Measurements from ENCODE around the gene HDAC2. TPM values are rescaled to one million over a fixed set of nuclear protein-coding genes. Genes with fewer than 3 reads are reported as not detected.
A peak's percentile ranks its signal among the peaks of the same experiment; 100 is the strongest.
"Not testable (repeated sequence)": the region's sequence is repeated elsewhere in the genome, so short reads cannot be mapped to it uniquely, and the experiment has no call there.

Gene HDAC2
- 25.6 TPM for total RNA-seq (2013)
- polyA plus RNA-seq = 10 to 100 TPM; 29.6 to 67.7 (median 54.6) TPM
- polyA minus RNA-seq = 7.2 and 9.2 TPM in 2 replicates
- 22.4 to 79.4 (median 37.2) reads per million in 11 experiments for total RNA-seq

- H2AFZ ChIP-seq (ENCODE audit: insufficient read depth, low read depth, low read length, poor library complexity, severe bottlenecking) = peak within 1 kb of the TSS; percentile 97
- 0% methylated on average over 65 of the region's 82 CpGs for WGBS (ENCODE audit: insufficient coverage)
- no peaks in the 10 kb centered on the region for H3K9me3 ChIP-seq (replicated peaks in 1 of 2; ENCODE audit: control insufficient read depth in 1 of 2, insufficient read depth in 1 of 2, low read length in 2 of 2)
- intact Hi-C loops (cut with micrococcal nuclease) = no loop called here
- H3K4me1 Mint-ChIP-seq = peaks cover 37% of the 10 kb centered on the region
- H3K36me3 ChIP-seq (replicated peaks in 1 of 2; ENCODE audit: control insufficient read depth in 1 of 2, insufficient read depth in 2 of 2, low read length in 2 of 2) = no peaks in the 10 kb centered on the region
- H3K36me3 Mint-ChIP-seq = no peaks in the 10 kb centered on the region
- H4K20me1 ChIP-seq (ENCODE audit: insufficient read depth, low read length) = peaks cover 39% of the 10 kb centered on the region
- H3K27ac ChIP-seq (ENCODE audit: low read depth in 1 of 2, low read length in 2 of 2) = peak within 1 kb of the TSS; percentile 90 to 92
- H3K4me2 ChIP-seq (replicated peaks; ENCODE audit: extremely low read depth, low read length, poor library complexity, severe bottlenecking) = peak within 1 kb of the TSS; percentile 90
- peak within 1 kb of the TSS; percentile 95 to 99 (median 98) for H3K27ac Mint-ChIP-seq
- H3K27me3 Mint-ChIP-seq (ENCODE audit: low read depth in 3 of 3) = peaks cover 0 to 3% (median 2%) of the 10 kb centered on the region in 3 donors
- peaks cover 0 to 2% (median 0%) of the 10 kb centered on the region in 7 donors for H3K9me3 Mint-ChIP-seq
- peaks cover 19 to 23% of the 10 kb centered on the region in 2 donors for H3K4me1 ChIP-seq (ENCODE audit: control insufficient read depth in 1 of 2, insufficient read depth in 2 of 2, low read length in 2 of 2)
- peak within 1 kb of the TSS; percentile 60 to 98 (median 89) for H3K4me3 ChIP-seq (replicated peaks in 1 of 3; ENCODE audit: low read depth in 2 of 3, low read length in 3 of 3)
- H3K4me3 Mint-ChIP-seq = peak within 1 kb of the TSS; percentile 99 to 100
- H3K79me2 ChIP-seq (ENCODE audit: insufficient read depth, low read length) = peaks cover 55% of the 10 kb centered on the region
- H3K27me3 ChIP-seq (ENCODE audit: control insufficient read depth in 2 of 2, insufficient read depth in 2 of 2, low read length in 2 of 2) = no peaks in the 10 kb centered on the region
- TF ChIP-seq, protein P1, sequence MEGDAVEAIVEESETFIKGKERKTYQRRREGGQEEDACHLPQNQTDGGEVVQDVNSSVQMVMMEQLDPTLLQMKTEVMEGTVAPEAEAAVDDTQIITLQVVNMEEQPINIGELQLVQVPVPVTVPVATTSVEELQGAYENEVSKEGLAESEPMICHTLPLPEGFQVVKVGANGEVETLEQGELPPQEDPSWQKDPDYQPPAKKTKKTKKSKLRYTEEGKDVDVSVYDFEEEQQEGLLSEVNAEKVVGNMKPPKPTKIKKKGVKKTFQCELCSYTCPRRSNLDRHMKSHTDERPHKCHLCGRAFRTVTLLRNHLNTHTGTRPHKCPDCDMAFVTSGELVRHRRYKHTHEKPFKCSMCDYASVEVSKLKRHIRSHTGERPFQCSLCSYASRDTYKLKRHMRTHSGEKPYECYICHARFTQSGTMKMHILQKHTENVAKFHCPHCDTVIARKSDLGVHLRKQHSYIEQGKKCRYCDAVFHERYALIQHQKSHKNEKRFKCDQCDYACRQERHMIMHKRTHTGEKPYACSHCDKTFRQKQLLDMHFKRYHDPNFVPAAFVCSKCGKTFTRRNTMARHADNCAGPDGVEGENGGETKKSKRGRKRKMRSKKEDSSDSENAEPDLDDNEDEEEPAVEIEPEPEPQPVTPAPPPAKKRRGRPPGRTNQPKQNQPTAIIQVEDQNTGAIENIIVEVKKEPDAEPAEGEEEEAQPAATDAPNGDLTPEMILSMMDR (IDR thresholded peaks at IDR 0.05) = no peak
- peak; percentile 80 to 86 (median 85) for DNase-seq
- H3K9ac ChIP-seq (ENCODE audit: insufficient read depth, low read length, poor library complexity, severe bottlenecking) = peak within 1 kb of the TSS; percentile 94
Measured at GRCh38 chr6:113970805-113971676, at the start of gene HDAC2. TSS of gene HDAC2 (minus strand) at chr6:113971148. CDS start at chr6:113970908, 240 bp downstream.

DNA sequence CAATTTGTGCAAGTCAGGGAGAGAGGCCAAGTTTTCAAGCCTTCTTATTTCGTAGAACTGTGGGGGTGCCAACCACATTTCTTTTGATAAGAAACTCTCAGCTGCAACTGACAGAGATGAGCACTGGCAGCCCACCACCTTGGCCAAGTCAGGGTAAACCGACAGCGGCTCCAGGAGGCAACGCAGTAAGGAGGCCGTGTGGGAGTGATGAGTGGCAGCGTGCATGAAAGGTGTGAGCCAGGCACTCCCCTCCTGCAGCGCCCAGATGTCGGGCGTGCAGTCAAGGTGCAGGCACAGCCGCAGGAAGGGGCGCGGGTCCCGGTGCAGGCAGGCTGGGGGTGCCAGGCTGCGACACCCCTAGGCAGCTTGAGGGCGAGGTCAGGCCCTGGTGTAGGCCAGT is 49.2 kb upstream of the HDAC2 start:
- TF ChIP-seq, protein P1 (IDR thresholded peaks at IDR 0.05) = no peak
- Histone ChIP-seq H2AFZ (ENCODE audit: insufficient read depth, low read depth, low read length, poor library complexity, severe bottlenecking) (no peak overlapping the region), H3K4me3 (replicated peaks in 1 of 3; ENCODE audit: low read depth in 2 of 3, low read length in 3 of 3) (no peak overlapping the region), H3K9ac (ENCODE audit: insufficient read depth, low read length, poor library complexity, severe bottlenecking) (no peak overlapping the region), H3K9me3 (replicated peaks in 1 of 2; ENCODE audit: control insufficient read depth in 1 of 2, insufficient read depth in 1 of 2, low read length in 2 of 2) (no peaks in the 10 kb centered on the region), H3K27ac (ENCODE audit: low read depth in 1 of 2, low read length in 2 of 2) (no peak overlapping the region), H3K4me1 (ENCODE audit: control insufficient read depth in 1 of 2, insufficient read depth in 2 of 2, low read length in 2 of 2) (no peaks in the 10 kb centered on the region), H3K4me2 (replicated peaks; ENCODE audit: extremely low read depth, low read length, poor library complexity, severe bottlenecking) (no peak overlapping the region), H3K79me2 (ENCODE audit: insufficient read depth, low read length) (no peaks in the 10 kb centered on the region), H3K27me3 (ENCODE audit: control insufficient read depth in 2 of 2, insufficient read depth in 2 of 2, low read length in 2 of 2) (no peaks in the 10 kb centered on the region), H4K20me1 (ENCODE audit: insufficient read depth, low read length) (no peaks in the 10 kb centered on the region), H3K36me3 (replicated peaks in 1 of 2; ENCODE audit: control insufficient read depth in 1 of 2, insufficient read depth in 2 of 2, low read length in 2 of 2) (no peaks in the 10 kb centered on the region)
- Mint-ChIP-seq H3K27me3 (ENCODE audit: low read depth in 3 of 3) (peaks cover 0 to 2% (median 0%) of the 10 kb centered on the region in 3 donors), H3K4me3 (no peak overlapping the region), H3K27ac (no peak overlapping the region), H3K4me1 (no peaks in the 10 kb centered on the region), H3K36me3 (no peaks in the 10 kb centered on the region), H3K9me3 (peaks cover 0 to 15% (median 4%) of the 10 kb centered on the region in 7 donors)
- 88% methylated on average over 13 of the region's 15 CpGs for WGBS (ENCODE audit: insufficient coverage)
- intact Hi-C loops (cut with micrococcal nuclease) = no loop called here
- no peak for DNase-seq

DNA sequence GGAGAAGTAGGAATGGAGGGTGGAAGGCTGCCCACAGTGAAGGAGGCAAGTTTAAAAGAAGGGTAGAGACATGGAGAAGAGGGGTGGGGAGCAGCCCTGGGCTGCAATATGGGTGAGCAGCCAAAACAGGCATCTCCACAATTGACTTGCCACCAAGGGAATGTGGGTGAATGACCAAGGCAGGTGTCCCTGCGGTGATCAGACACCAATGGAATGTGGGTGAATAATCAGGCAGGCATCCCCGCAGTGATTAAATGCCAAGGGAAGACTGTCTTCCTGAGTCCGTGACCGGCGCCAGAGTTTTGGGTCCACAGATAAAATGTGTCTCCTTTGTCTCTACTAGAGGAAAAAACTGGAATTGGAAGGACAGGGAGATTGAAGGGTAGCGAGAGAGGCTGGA is 46.2 kb upstream of the HDAC2 start:
- H3K4me1 ChIP-seq (ENCODE audit: control insufficient read depth in 1 of 2, insufficient read depth in 2 of 2, low read length in 2 of 2); H3K36me3 ChIP-seq (replicated peaks in 1 of 2; ENCODE audit: control insufficient read depth in 1 of 2, insufficient read depth in 2 of 2, low read length in 2 of 2); H3K4me2 ChIP-seq (replicated peaks; ENCODE audit: extremely low read depth, low read length, poor library complexity, severe bottlenecking); H3K4me1 Mint-ChIP-seq; H3K4me3 Mint-ChIP-seq; H3K9me3 ChIP-seq (replicated peaks in 1 of 2; ENCODE audit: control insufficient read depth in 1 of 2, insufficient read depth in 1 of 2, low read length in 2 of 2); intact Hi-C loops (cut with micrococcal nuclease); H3K79me2 ChIP-seq (ENCODE audit: insufficient read depth, low read length); H4K20me1 ChIP-seq (ENCODE audit: insufficient read depth, low read length); H3K27ac ChIP-seq (ENCODE audit: low read depth in 1 of 2, low read length in 2 of 2); H3K9ac ChIP-seq (ENCODE audit: insufficient read depth, low read length, poor library complexity, severe bottlenecking); H3K4me3 ChIP-seq (replicated peaks in 1 of 3; ENCODE audit: low read depth in 2 of 3, low read length in 3 of 3); H3K9me3 Mint-ChIP-seq; H3K36me3 Mint-ChIP-seq; DNase-seq; H3K27me3 ChIP-seq (ENCODE audit: control insufficient read depth in 2 of 2, insufficient read depth in 2 of 2, low read length in 2 of 2); H3K27me3 Mint-ChIP-seq (ENCODE audit: low read depth in 3 of 3); H2AFZ ChIP-seq (ENCODE audit: insufficient read depth, low read depth, low read length, poor library complexity, severe bottlenecking); H3K27ac Mint-ChIP-seq: not testable (repeated sequence)
- 100% methylated on average over 2 of the region's 6 CpGs for WGBS (ENCODE audit: insufficient coverage)
